ENCODE data around the gene ZNF620. TPM values are rescaled to one million over a fixed set of nuclear protein-coding genes. Genes with fewer than 3 reads are reported as not detected.

Gene ZNF620
- total and polyA plus RNA-seq, 2 experiments from 2014 or later = 0.32 to 0.86 TPM

DNA sequence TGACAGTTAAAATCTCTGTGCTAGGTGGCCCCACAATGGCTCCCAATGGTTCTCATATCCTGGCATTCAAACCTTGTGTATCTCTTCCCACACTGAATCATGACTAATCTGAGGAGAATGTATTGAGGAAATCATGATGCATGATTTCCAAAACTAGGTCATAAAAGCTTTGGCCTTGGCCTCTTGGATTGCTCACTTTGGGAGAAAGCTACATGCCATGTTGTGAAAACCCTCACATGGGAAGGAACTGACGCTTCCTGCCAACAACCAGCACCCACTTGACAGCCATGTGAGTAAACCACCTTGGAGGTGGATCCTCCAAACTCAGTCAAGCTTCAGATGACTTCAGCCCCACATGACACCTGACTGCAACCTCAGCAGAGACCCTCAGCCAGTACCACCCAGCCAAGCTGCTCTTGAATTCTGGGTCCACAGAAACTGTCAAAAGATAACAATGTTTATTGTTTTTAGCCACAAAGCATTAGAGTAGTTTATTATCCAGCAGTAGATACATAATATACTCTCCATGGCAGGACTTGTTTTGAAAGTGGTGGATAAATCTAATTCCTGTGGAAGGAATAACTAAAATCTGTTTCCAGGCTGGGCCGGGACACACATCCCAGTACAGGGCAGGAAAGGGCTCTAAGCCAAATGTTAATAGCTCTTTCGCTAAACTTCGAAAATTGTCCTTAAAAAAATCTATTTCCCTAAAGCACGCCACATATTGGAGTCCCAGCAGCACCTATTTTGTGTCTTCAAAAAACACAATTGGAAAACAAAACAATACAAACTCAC is 1.0 kb upstream of the ZNF620 start:
- Histone ChIP-seq H3K4me1 (ENCODE audit: insufficient read depth) (peaks cover 16% of the 10 kb centered on the region), H2AFZ (peak overlapping the region; percentile 81; the same call in 1 of the 2 replicates), H3K4me3 (peak overlapping the region; percentile 69), H3K79me2 (ENCODE audit: insufficient read depth) (no peaks in the 10 kb centered on the region), H3K36me3 (ENCODE audit: low read depth) (no peaks in the 10 kb centered on the region), H3K4me2 (ENCODE audit: unreplicated experiment) (peak overlapping the region; percentile 83), H3K9me2 (ENCODE audit: insufficient read depth) (no peaks in the 10 kb centered on the region), H3K27me3 (replicated peaks; ENCODE audit: insufficient read depth) (no peaks in the 10 kb centered on the region), H3F3A (ENCODE audit: insufficient read depth) (peaks cover 13% of the 10 kb centered on the region), H3K27ac (peak overlapping the region; percentile 82), H3K9ac (peak overlapping the region; percentile 63), H3K9me3 (ENCODE audit: low read depth) (no peaks in the 10 kb centered on the region), H4K20me1 (ENCODE audit: insufficient read depth) (no peaks in the 10 kb centered on the region)
- TF ChIP-seq EZH2 (IDR thresholded peaks at IDR 0.05; ENCODE audit: insufficient read depth, poor library complexity, severe bottlenecking) = no peak
- no peak for TF ChIP-seq EZH2phosphoT487 (IDR thresholded peaks at IDR 0.05; ENCODE audit: insufficient read depth, low read depth)
- peak; percentile 98 for DNase-seq
- 39 to 46% methylated on average over 5 of the region's 5 CpGs for WGBS, 2 experiments (ENCODE audit: low coverage in 1 of 2, low lambda C conversion rate in 2 of 2, missing lambda C conversion rate in 2 of 2)
- in situ Hi-C loops (cut with MboI) = no loop called here

GRCh38 chr3:40511031-40511718 is 5.3 kb downstream of the ZNF620 start:
- Histone ChIP-seq H3K4me2 (ENCODE audit: unreplicated experiment) (no peak overlapping the region), H4K20me1 (ENCODE audit: insufficient read depth) (no peaks in the 10 kb centered on the region), H3K4me1 (ENCODE audit: insufficient read depth) (peaks cover 5% of the 10 kb centered on the region), H3K4me3 (no peak overlapping the region), H3K79me2 (ENCODE audit: insufficient read depth) (no peaks in the 10 kb centered on the region), H3K9me3 (ENCODE audit: low read depth) (no peaks in the 10 kb centered on the region), H3K9me2 (ENCODE audit: insufficient read depth) (no peaks in the 10 kb centered on the region), H3K27ac (no peak overlapping the region), H3K9ac (no peak overlapping the region), H3K27me3 (replicated peaks; ENCODE audit: insufficient read depth) (no peaks in the 10 kb centered on the region), H3K36me3 (ENCODE audit: low read depth) (no peaks in the 10 kb centered on the region), H2AFZ (no peak overlapping the region), H3F3A (ENCODE audit: insufficient read depth) (peaks cover 6% of the 10 kb centered on the region)
- no peak for TF ChIP-seq EZH2phosphoT487 (IDR thresholded peaks at IDR 0.05; ENCODE audit: insufficient read depth, low read depth)
- no peak for TF ChIP-seq EZH2 (IDR thresholded peaks at IDR 0.05; ENCODE audit: insufficient read depth, poor library complexity, severe bottlenecking)
- in situ Hi-C loops (cut with MboI) = no loop called here
- WGBS, 2 experiments (ENCODE audit: low coverage in 1 of 2, low lambda C conversion rate in 2 of 2, missing lambda C conversion rate in 2 of 2) = 95 to 100% methylated on average over 1 of the region's 1 CpG
- DNase-seq = no peak

GRCh38 chr3:40516201-40516600 is 10.4 kb downstream of the ZNF620 start:
- Histone ChIP-seq H3K36me3 (ENCODE audit: low read depth) (no peaks in the 10 kb centered on the region), H3K9ac (no peak overlapping the region), H3K27ac (no peak overlapping the region), H4K20me1 (ENCODE audit: insufficient read depth) (no peaks in the 10 kb centered on the region), H3K4me1 (ENCODE audit: insufficient read depth) (peaks cover 9% of the 10 kb centered on the region), H3K27me3 (replicated peaks; ENCODE audit: insufficient read depth) (no peaks in the 10 kb centered on the region), H3K9me2 (ENCODE audit: insufficient read depth) (no peaks in the 10 kb centered on the region), H3K79me2 (ENCODE audit: insufficient read depth) (no peaks in the 10 kb centered on the region), H3K4me3 (no peak overlapping the region), H3K4me2 (ENCODE audit: unreplicated experiment) (no peak overlapping the region), H3F3A (ENCODE audit: insufficient read depth) (peaks cover 10% of the 10 kb centered on the region), H2AFZ (peak overlapping the region; percentile 59; the same call in 1 of the 2 replicates), H3K9me3 (ENCODE audit: low read depth) (no peaks in the 10 kb centered on the region)
- TF ChIP-seq EZH2 (IDR thresholded peaks at IDR 0.05; ENCODE audit: insufficient read depth, poor library complexity, severe bottlenecking) (no peak), EZH2phosphoT487 (IDR thresholded peaks at IDR 0.05; ENCODE audit: insufficient read depth, low read depth) (no peak)
- peak; percentile 13 for DNase-seq
- 66 to 67% methylated on average over 5 of the region's 5 CpGs for WGBS, 2 experiments (ENCODE audit: low coverage in 1 of 2, low lambda C conversion rate in 2 of 2, missing lambda C conversion rate in 2 of 2)
- in situ Hi-C loops (cut with MboI) = no loop called here

- Histone ChIP-seq H4K20me1 (ENCODE audit: insufficient read depth) (no peaks in the 10 kb centered on the region), H3K4me2 (ENCODE audit: unreplicated experiment) (no peak overlapping the region), H3K27ac (no peak overlapping the region), H3K79me2 (ENCODE audit: insufficient read depth) (no peaks in the 10 kb centered on the region), H3K36me3 (ENCODE audit: low read depth) (no peaks in the 10 kb centered on the region), H3K4me3 (no peak overlapping the region), H3K9me2 (ENCODE audit: insufficient read depth) (no peaks in the 10 kb centered on the region), H3K9me3 (ENCODE audit: low read depth) (no peaks in the 10 kb centered on the region), H3K9ac (no peak overlapping the region), H3K27me3 (replicated peaks; ENCODE audit: insufficient read depth) (no peaks in the 10 kb centered on the region), H2AFZ (no peak overlapping the region), H3F3A (ENCODE audit: insufficient read depth) (peaks cover 10% of the 10 kb centered on the region), H3K4me1 (ENCODE audit: insufficient read depth) (peaks cover 9% of the 10 kb centered on the region)
- in situ Hi-C loops (cut with MboI) = no loop called here
- WGBS, 2 experiments (ENCODE audit: low coverage in 1 of 2, low lambda C conversion rate in 2 of 2, missing lambda C conversion rate in 2 of 2) = 67 to 74% methylated on average over 1 of the region's 1 CpG
- no peak for DNase-seq
- TF ChIP-seq EZH2 (IDR thresholded peaks at IDR 0.05; ENCODE audit: insufficient read depth, poor library complexity, severe bottlenecking) (no peak), EZH2phosphoT487 (IDR thresholded peaks at IDR 0.05; ENCODE audit: insufficient read depth, low read depth) (no peak)
Measured at GRCh38 chr3:40518067-40518466, 12.2 kb downstream of the ZNF620 start.

Data from GM23248 (cell line).